Raji (cell line): Measurements from ENCODE around the gene RAB35.

Experiments
- POLR2A ChIP-seq: IDR thresholded peaks from 2 replicates; pipeline ENCODE4 v1.6.1; 2011; ENCODE audit warnings: low read depth, low read length, control low read depth; ENCODE audit not compliant: insufficient read depth

Gene RAB35

GRCh38 chr12:120140603-120141002 is 24.1 kb upstream of the RAB35 start:
- TF ChIP-seq POLR2A, result no peak

GRCh38 chr12:120139958-120140357 is 23.4 kb upstream of the RAB35 start:
- TF ChIP-seq POLR2A, result no peak

- no peak for TF ChIP-seq POLR2A
Observed at GRCh38 chr12:120138366-120138765, 21.8 kb upstream of the RAB35 start.

GRCh38 chr12:120137833-120138232 is 21.3 kb upstream of the RAB35 start:
- no peak for TF ChIP-seq POLR2A

GRCh38 chr12:120136093-120136770 is 19.7 kb upstream of the RAB35 start:
- no peak for TF ChIP-seq POLR2A

DNA sequence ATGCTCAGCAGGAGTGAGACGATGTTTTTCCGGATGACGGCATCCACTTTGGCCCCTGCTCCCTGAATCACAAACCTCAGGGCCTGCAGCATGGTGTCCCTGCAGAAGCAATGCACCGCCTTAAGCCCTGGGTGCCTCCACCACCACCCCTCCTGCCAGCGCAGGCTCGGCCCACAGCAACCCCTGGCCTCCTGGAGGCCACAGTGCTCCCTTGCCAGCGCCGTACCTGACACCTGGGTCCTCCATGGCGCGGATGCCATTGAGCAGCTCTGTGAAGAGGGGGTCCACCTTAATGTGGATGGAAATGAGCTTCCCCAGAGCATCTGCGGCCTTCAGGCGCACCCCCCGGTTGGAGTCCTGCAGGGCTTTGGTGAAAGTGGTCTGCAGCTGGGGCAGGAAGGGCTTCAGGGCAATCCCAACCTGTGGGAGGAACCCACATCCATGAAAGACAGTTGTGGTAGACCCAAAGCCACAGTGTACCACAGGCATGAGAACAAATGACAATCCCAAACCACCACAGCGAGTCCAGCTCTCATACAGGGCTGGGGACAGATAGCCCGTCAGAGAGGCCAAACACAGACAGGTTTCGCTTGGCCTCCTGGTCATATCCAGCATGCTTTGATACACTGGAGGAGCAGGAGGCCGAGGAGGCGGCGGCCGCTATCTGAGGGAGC is 17.9 kb upstream of the RAB35 start:
- TF ChIP-seq POLR2A, result no peak

DNA sequence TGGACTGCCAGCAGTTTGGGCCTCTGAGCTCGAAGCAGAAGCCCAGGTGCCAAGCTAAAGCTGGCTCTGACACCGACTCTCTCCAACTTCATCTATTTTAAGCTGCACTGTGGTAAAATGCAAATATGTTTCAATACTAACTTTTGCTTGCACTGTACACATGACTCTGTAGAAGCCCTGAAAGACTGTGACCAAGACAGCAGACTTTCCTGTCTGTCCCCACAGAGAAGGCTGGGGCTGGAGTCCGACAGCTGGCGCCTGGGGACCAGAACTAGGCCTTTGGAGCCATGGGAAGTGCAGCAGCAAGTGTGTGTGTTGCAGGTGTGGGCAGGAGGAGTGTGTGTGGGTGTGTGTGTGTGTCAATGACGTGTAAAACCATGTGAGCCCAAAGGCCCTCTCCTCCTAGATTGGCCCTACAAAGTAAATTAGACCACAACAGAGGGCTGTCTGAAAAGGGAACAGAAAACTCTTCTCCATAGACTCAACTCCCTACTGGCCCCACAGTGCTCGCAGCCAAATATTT is 16.4 kb upstream of the RAB35 start:
- no peak for TF ChIP-seq POLR2A

DNA sequence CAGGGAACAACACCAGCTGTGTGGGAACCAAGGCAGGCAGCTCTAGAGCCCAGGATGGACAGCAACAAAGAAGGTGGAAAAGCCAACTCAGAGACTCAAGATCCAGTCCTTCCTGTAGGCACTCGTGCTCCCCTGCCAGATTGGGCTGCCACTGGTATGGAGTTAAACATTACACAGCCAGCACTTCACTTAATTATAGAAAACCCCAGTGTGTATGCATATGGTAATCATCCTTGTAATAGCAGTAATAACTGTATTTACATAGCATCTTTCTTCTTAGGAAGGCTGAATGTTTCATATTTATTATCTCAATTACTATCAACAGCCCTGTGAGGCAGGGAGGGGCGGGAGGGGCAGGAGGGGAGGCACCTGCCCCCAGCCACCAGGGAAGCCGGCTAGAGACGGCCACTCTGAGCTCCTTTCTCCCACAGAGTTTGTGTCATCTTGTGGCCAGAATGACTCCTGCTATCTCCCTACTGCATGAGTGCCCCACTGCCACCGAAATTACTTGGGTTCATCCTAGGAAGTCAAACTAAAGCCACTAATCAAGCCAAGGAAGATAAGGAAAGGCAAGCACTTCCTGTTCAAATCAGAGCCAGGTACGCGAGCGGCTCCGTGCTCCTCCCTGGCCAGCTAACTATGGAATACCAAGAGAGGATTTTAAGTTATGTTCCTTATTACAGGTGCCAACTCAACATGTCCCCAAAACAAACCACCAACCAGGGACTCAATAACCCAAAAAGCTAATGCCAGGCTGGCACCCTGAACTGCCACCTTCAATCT is 15.7 kb upstream of the RAB35 start:
- no peak for TF ChIP-seq POLR2A

- no peak for TF ChIP-seq POLR2A
Observed at GRCh38 chr12:120131116-120131515, 14.6 kb upstream of the RAB35 start.

DNA sequence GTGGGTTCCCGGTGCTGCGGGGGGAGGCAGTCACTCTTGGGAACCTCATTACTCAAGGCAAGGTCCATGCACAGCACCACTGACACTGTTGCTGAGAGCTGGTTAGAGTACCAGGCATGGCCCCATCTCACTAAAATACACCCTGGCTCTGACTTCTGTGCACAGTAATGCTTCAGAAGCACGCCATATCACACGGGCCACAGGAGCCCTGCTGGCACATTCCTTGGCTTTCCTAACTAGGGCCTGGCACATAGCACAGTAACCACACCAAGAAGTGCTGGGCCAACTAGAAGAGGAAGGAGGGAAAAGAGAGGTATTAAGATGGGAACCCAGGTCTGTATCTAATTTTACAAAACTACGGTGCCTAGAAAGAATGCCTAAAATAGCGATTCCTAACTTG is 13.5 kb upstream of the RAB35 start:
- TF ChIP-seq POLR2A, result no peak

- no peak for TF ChIP-seq POLR2A
Observed at GRCh38 chr12:120126635-120127005, 10.1 kb upstream of the RAB35 start.

DNA sequence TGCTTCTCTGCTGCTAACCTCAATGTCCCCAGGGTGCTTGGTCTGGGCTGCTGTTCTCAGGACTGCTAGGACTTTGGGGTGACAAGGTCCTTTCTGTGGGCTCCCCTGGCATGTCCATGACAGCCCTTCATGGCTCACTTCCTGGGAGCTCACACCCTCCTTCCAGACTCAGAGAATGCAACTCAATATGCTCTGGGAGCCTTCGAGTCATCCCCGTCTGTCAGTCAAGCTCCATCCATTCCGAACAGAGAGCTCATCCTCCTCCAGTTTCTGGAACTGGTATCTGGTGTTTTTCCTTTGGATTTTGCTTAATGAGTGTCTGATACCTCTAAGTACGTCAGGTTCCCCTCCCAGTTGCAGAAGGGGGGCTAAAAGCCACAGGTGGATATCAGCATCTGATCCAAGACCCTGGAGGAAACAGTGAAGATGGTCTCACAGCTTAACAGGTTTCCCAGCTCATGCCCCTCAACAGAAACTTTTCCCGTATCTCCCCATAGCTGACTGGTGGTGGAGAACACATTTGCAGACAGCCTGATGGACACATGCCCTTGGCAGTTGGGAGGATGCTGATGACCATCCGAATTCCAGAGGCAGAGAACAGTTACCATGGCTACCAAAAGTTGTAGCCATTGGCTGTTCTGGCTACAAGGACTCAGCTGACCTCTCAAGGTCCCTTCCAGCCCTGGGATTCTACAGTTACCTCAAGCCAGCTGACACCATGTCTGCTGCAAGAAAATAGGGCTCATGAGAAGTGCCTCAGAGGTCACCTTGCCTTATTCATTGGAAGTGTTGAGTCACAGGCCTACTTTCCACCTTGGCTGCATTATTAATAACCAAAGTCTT is 9.5 kb upstream of the RAB35 start:
- TF ChIP-seq POLR2A, result no peak

GRCh38 chr12:120125029-120125428 is 8.5 kb upstream of the RAB35 start:
- no peak for TF ChIP-seq POLR2A

DNA sequence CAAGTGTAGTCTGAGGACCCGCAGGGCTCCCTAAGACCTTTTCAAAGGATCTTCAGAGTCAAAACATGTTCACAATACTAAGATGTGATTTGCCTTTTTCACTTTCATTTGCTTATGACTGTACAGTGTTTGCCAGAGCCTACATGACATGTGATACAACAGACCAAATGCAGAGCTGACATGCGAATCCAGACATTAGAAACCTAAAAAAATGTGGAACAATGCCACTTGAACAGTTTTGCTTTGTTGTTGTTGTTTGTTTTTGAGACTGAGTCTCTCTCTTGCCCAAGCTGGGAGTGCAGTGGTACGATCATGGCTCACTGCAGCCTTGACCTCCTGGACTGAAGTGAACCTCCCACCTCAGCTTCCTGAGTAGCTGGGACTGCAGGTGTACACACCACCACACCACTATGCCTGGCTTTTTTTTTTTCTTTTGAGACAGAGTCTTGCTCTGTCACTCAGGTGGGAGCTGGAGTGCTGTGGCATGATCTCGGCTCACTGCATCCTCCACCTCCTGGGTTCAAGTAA is 5.3 kb upstream of the RAB35 start:
- TF ChIP-seq POLR2A, result no peak

- no peak for TF ChIP-seq POLR2A
Observed at GRCh38 chr12:120121343-120121742, 4.8 kb upstream of the RAB35 start.

- no peak for TF ChIP-seq POLR2A
Observed at GRCh38 chr12:120119271-120119973, 2.9 kb upstream of the RAB35 start.
